IMR-90 (cell line): ENCODE data around the gene KIF18B. TPM values are rescaled to one million over a fixed set of nuclear protein-coding genes. Genes with fewer than 3 reads are reported as not detected.
A peak's percentile ranks its signal among the peaks of the same experiment; 100 is the strongest.

Source experiments
- ATAC-seq: fragments of 200-7000 bp; cut with Tn5 transposase; 2 replicates; pipeline ENCODE4 v1.9.1; 2020; ENCODE audit warnings: low read depth, mild to moderate bottlenecking, moderate library complexity
- BruUV-seq: library from RNA; stranded (reverse); fragments of 400-500 nt; replicated peaks from 2 replicates; lab custom pipeline; 2021; lab: Mats Ljungman, UMichigan
- CTCF ChIA-PET: fragments of 300-600 bp; formaldehyde crosslinking; extraction: SDS; loops from one replicate; lab custom pipeline; 2021; ENCODE audit warnings: antibody characterized with exemption; lab: Yijun Ruan, JAX
- POLR2A ChIA-PET: fragments of 300-600 bp; sonication (Branson Sonifier 250); formaldehyde crosslinking; loops from one replicate; lab custom pipeline; 2022; ENCODE audit warnings: antibody characterized with exemption; ENCODE audit not compliant: unreplicated experiment; lab: Charles Lee
- DNase-seq: peaks from one replicate; pipeline ENCODE4 v3.0.0; 2013
- H2AFZ ChIP-seq: replicated peaks from 2 replicates; pipeline ENCODE3; 2013; ENCODE audit warnings: low read length, mild to moderate bottlenecking; ENCODE audit not compliant: poor library complexity
- H2AK5ac ChIP-seq: 2 replicates; pipeline ENCODE4 v1.6.1; 2013; ENCODE audit warnings: low read depth, low read length, inconsistent platforms
- H2AK9ac ChIP-seq: replicated peaks from 2 replicates; pipeline ENCODE3; 2013; ENCODE audit warnings: mild to moderate bottlenecking, low read depth, low read length, moderate library complexity; ENCODE audit not compliant: poor library complexity
- H2BK120ac ChIP-seq: 2 replicates; pipeline ENCODE4 v1.6.1; 2013; ENCODE audit warnings: low read depth, low read length, inconsistent platforms
- H2BK15ac ChIP-seq: 3 replicates; pipeline ENCODE4 v1.6.1; 2013; ENCODE audit warnings: low read depth, low read length, inconsistent platforms
- H2BK20ac ChIP-seq: 2 replicates; pipeline ENCODE4 v1.6.1; 2013; ENCODE audit warnings: low read depth, mild to moderate bottlenecking, inconsistent platforms, low read length, moderate library complexity
- H2BK5ac ChIP-seq: 2 replicates; pipeline ENCODE4 v1.6.1; 2013; ENCODE audit warnings: mild to moderate bottlenecking, low read depth, low read length, inconsistent platforms; ENCODE audit not compliant: poor library complexity, severe bottlenecking
- H3K14ac ChIP-seq: replicated peaks from 2 replicates; pipeline ENCODE4 v1.6.1; 2013; ENCODE audit warnings: low read depth, low read length, inconsistent platforms
- H3K18ac ChIP-seq: 2 replicates; pipeline ENCODE4 v1.6.1; 2013; ENCODE audit warnings: low read depth, low read length, control low read depth
- H3K23ac ChIP-seq: 2 replicates; pipeline ENCODE4 v1.6.1; 2013; ENCODE audit warnings: low read depth, low read length, inconsistent platforms
- H3K27ac ChIP-seq: 2 replicates; pipeline ENCODE4 v1.5.1; 2013; ENCODE audit warnings: mild to moderate bottlenecking, control low read depth, low read length; ENCODE audit not compliant: insufficient read depth
- H3K27me3 ChIP-seq: 2 replicates; pipeline ENCODE4 v1.6.1; 2013; ENCODE audit warnings: low read length; ENCODE audit not compliant: control insufficient read depth, insufficient read depth
- H3K36me3 ChIP-seq: 2 replicates; pipeline ENCODE4 v1.6.1; 2013; ENCODE audit warnings: low read length, mixed read lengths; ENCODE audit not compliant: control insufficient read depth, insufficient read depth
- H3K4ac ChIP-seq: 2 replicates; pipeline ENCODE4 v1.6.1; 2013; ENCODE audit warnings: low read depth, low read length, inconsistent platforms
- H3K4me1 ChIP-seq: 2 replicates; pipeline ENCODE4 v1.6.1; 2013; ENCODE audit warnings: low read length, mixed read lengths; ENCODE audit not compliant: control insufficient read depth, insufficient read depth
- H3K4me2 ChIP-seq: 2 replicates; pipeline ENCODE4 v1.6.1; 2013; ENCODE audit warnings: low read depth, mild to moderate bottlenecking, control low read depth, low read length, moderate library complexity
- H3K4me3 ChIP-seq: 2 replicates; pipeline ENCODE4 v1.5.1; 2013; ENCODE audit warnings: low read depth, mild to moderate bottlenecking, control low read depth, low read length, moderate library complexity; ENCODE audit not compliant: insufficient read depth
- H3K56ac ChIP-seq: 2 replicates; pipeline ENCODE4 v1.6.1; 2013; ENCODE audit warnings: low read length, inconsistent platforms; ENCODE audit not compliant: insufficient read depth; ENCODE audit errors: extremely low read depth
- H3K79me1 ChIP-seq, 2 experiments: 2 replicates each; pipeline ENCODE4 v1.6.1; 2013; ENCODE audit warnings: low read length in 2 of 2, inconsistent platforms in 1 of 2, low read depth in 1 of 2
- H3K9ac ChIP-seq: 2 replicates; pipeline ENCODE4 v1.6.1; 2013; ENCODE audit warnings: low read depth, low read length, control low read depth
- H3K9me1 ChIP-seq: 2 replicates; pipeline ENCODE4 v1.6.1; 2013; ENCODE audit warnings: low read length, inconsistent platforms; ENCODE audit not compliant: insufficient read depth
- H3K9me3 ChIP-seq: 2 replicates; pipeline ENCODE4 v1.6.1; 2013; ENCODE audit warnings: low read length; ENCODE audit not compliant: control insufficient read depth, insufficient read depth
- H4K20me1 ChIP-seq: 2 replicates; pipeline ENCODE4 v1.6.1; 2013; ENCODE audit warnings: low read length, inconsistent platforms; ENCODE audit not compliant: insufficient read depth
- H4K5ac ChIP-seq: 2 replicates; pipeline ENCODE4 v1.6.1; 2013; ENCODE audit warnings: mild to moderate bottlenecking, low read depth, low read length, control low read depth
- H4K8ac ChIP-seq, 2 experiments: 2 replicates each; pipeline ENCODE4 v1.6.1; 2013; ENCODE audit warnings: low read depth in 2 of 2, low read length in 2 of 2, control low read depth in 1 of 2, inconsistent platforms in 1 of 2
- H4K91ac ChIP-seq: 2 replicates; pipeline ENCODE4 v1.6.1; 2013; ENCODE audit warnings: low read depth, low read length, inconsistent platforms; ENCODE audit not compliant: insufficient read depth
- CHD1 ChIP-seq: IDR thresholded peaks from 2 replicates; pipeline ENCODE4 v1.6.1; 2012; ENCODE audit warnings: low read depth, low read length, improper control_type of control experiment
- FOS ChIP-seq: fragments of 150-350 bp; IDR thresholded peaks from 2 replicates; pipeline ENCODE4 v1.6.1; 2016; ENCODE audit warnings: low read depth, low read length
- MAFK ChIP-seq: IDR thresholded peaks from 2 replicates; pipeline ENCODE4 v1.6.1; 2012; ENCODE audit warnings: low read depth, low read length, improper control_type of control experiment
- NFE2L2 ChIP-seq: fragments of 150-350 bp; IDR thresholded peaks from 2 replicates; pipeline ENCODE4 v1.6.1; 2016; ENCODE audit warnings: low read depth, mild to moderate bottlenecking, low read length
- RCOR1 ChIP-seq: IDR thresholded peaks from 2 replicates; pipeline ENCODE4 v1.6.1; 2012; ENCODE audit warnings: mild to moderate bottlenecking, low read length, improper control_type of control experiment; ENCODE audit not compliant: insufficient replicate concordance
- SMC3 ChIP-seq: fragments of 150-350 bp; IDR thresholded peaks from 2 replicates; pipeline ENCODE4 v1.6.1; 2016; ENCODE audit warnings: low read depth, mild to moderate bottlenecking, antibody characterized with exemption, low read length, moderate library complexity
- WGBS, 2 experiments: methylation state at CpG; one replicate each; pipeline versions ENCODE4 v1.1.5 to v1.1.7; 2013; ENCODE audit warnings: missing lambda C conversion rate in 2 of 2; ENCODE audit not compliant: insufficient read length in 1 of 2; ENCODE audit errors: extremely low coverage in 2 of 2; 5-methylcytosine and 5-hydroxymethylcytosine counted together
- dilution Hi-C: fragments of 300-500 bp; cut with HindIII; formaldehyde crosslinking; loops from one replicate; pipeline ENCODE4 v1.14.3; 2018; ENCODE audit warnings: low sequenced_read_pairs; ENCODE audit not compliant: unreplicated experiment
- in situ Hi-C: fragments of 300-500 bp; cut with MboI; formaldehyde crosslinking; loops from 3 replicates; pipeline ENCODE4 v1.14.3; 2019; ENCODE audit warnings: low sequenced_read_pairs, inconsistent platforms, mixed read lengths
- intact Hi-C: fragments of 100-400 bp; cut with micrococcal nuclease; formaldehyde crosslinking; loops from 2 replicates; pipeline ENCODE4 v1.10.0; 2022
- polyA plus RNA-seq, 3 experiments: library from polyadenylated mRNA; depleted of rRNA; stranded (reverse); fragments of >200 nt; gene quantifications; 2 replicates each; pipeline ENCODE4 v1.2.3, GENCODE V29; 2012; ENCODE audit warnings: low replicate concordance in 1 of 3
- total RNA-seq: library from RNA; depleted of rRNA; stranded (reverse); fragments of >200 nt; gene quantifications from 2 replicates; pipeline ENCODE4 v1.2.3, GENCODE V29; 2012

Gene KIF18B
- total and polyA plus RNA-seq, 2 of the 4 experiments (the other 2 are of a cell fraction) = 1.3 to 16.0 TPM

DNA sequence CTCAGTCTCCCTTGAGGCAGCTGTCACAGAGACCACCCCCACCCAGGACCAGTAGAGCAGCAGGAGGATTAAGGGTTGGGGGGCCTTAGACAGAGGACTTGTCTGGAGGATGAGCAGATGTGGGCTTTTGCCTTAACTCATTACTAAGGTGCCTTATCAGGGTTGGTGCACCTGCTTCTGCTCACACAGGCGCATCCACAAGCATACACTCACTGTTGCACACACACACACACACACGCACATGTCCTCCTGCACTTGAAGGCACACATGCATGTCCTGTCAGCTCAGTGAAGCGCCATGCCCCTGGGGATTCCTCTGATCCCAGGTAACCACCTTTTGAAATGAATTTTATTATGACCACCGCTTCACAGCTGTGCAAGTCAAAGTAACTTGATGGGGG is 33.4 kb downstream of the KIF18B start:
- Histone ChIP-seq H3K4me3 (no peak overlapping the region), H3K56ac (no peak overlapping the region), H3K23ac (no peak overlapping the region), H3K9me3 (no peaks in the 10 kb centered on the region), H3K27ac (no peak overlapping the region), H3K9me1 (peaks cover 11% of the 10 kb centered on the region; the same call in 1 of the 2 replicates), H3K4me2 (no peak overlapping the region), H2BK20ac (no peak overlapping the region), H2AK5ac (peak overlapping the region; percentile 59; the same call in 1 of the 2 replicates), H3K4me1 (peaks cover 13% of the 10 kb centered on the region), H4K5ac (no peak overlapping the region), H3K18ac (no peak overlapping the region), H4K91ac (no peak overlapping the region), H3K4ac (no peak overlapping the region), H3K36me3 (no peaks in the 10 kb centered on the region), H3K9ac (no peak overlapping the region), H4K8ac (no peak overlapping the region), H3K27me3 (peaks cover 9% of the 10 kb centered on the region; the same call in 1 of the 2 replicates), H2AK9ac (no peak overlapping the region), H2BK15ac (no peak overlapping the region), H3K79me1 (no peaks in the 10 kb centered on the region), H3K14ac (no peak overlapping the region), H2AFZ (no peak overlapping the region), H4K20me1 (no peaks in the 10 kb centered on the region; the same call in 1 of the 2 replicates), H2BK5ac (no peak overlapping the region), H2BK120ac (no peak overlapping the region)
- ATAC-seq (no peak), DNase-seq (no peak)
- dilution Hi-C loops = no loop called here
- CTCF ChIA-PET = no interaction called here
- 85% methylated on average over 2 of the region's 4 CpGs; no CpG with 5 or more reads in 1 of the 2 experiments for WGBS, 2 experiments
- intact Hi-C loops = no loop called here
- TF ChIP-seq CHD1 (no peak), NFE2L2 (no peak), RCOR1 (no peak), SMC3 (no peak), MAFK (no peak), FOS (no peak)
- in situ Hi-C loops = loop anchor here (5.0 kb wide), 1 partner anchor 98 kb away; no protein-coding TSS in a partner anchor
- POLR2A ChIA-PET = no interaction called here
- no TSS peak for BruUV-seq
